ENCODE data around the gene AKT2. TPM values are rescaled to one million over a fixed set of nuclear protein-coding genes. Genes with fewer than 3 reads are reported as not detected.

Gene AKT2
- total RNA-seq, 1 experiment from 2014 or later: 149 TPM

DNA sequence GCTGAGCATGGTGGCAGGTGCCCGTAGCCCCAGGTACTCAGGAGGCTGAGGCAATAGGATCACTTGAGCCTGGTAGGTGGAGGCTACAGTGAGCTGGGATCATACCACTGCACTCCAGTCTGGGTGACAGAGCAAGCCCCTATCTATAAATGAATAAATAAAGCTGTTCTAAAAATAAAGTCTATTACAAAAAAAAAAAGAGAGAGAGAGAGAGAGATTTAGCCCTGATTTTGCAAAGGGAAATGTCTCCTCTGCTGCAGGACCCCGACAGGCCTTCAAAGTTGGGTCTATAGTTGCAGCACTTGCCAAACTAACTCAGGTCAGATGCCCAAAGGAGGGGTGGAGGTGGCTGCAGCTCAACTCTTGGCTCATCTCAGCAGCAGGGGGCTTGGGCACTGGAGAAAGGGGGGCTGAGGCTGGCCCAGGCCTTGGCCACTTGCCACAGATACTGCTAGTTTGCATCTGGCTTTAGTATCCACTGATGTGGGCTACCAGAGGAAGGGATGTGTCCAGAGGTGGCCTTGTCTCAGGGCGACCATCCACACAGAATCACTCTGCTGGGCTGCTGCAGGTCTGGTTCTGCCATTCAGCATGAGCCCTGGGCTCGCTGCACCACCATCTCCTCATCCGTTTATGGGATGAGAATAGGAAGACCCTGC, 30.8 kb upstream of the AKT2 start:
- Histone ChIP-seq H3K36me3 (ENCODE audit: low read depth) (no peaks in the 10 kb centered on the region), H3K9me3 (ENCODE audit: insufficient read depth, low read depth) (no peaks in the 10 kb centered on the region), H3K27ac (no peak overlapping the region), H3K9me2 (ENCODE audit: insufficient read depth) (no peaks in the 10 kb centered on the region), H3F3A (ENCODE audit: insufficient read depth, low read depth) (no peaks in the 10 kb centered on the region; the same call in 1 of the 2 replicates), H4K20me1 (ENCODE audit: insufficient read depth) (no peaks in the 10 kb centered on the region), H3K27me3 (ENCODE audit: insufficient read depth, low read depth) (no peaks in the 10 kb centered on the region), H2AFZ (no peak overlapping the region), H3K79me2 (ENCODE audit: low read depth) (no peaks in the 10 kb centered on the region), H3K4me2 (no peak overlapping the region), H3K4me1 (replicated peaks; ENCODE audit: insufficient read depth) (no peaks in the 10 kb centered on the region), H3K4me3 (no peak overlapping the region)
- ChIA-PET POLR2A (ENCODE audit: unreplicated experiment) (no interaction called here), CTCF (no interaction called here)
- TF ChIP-seq, protein P1, sequence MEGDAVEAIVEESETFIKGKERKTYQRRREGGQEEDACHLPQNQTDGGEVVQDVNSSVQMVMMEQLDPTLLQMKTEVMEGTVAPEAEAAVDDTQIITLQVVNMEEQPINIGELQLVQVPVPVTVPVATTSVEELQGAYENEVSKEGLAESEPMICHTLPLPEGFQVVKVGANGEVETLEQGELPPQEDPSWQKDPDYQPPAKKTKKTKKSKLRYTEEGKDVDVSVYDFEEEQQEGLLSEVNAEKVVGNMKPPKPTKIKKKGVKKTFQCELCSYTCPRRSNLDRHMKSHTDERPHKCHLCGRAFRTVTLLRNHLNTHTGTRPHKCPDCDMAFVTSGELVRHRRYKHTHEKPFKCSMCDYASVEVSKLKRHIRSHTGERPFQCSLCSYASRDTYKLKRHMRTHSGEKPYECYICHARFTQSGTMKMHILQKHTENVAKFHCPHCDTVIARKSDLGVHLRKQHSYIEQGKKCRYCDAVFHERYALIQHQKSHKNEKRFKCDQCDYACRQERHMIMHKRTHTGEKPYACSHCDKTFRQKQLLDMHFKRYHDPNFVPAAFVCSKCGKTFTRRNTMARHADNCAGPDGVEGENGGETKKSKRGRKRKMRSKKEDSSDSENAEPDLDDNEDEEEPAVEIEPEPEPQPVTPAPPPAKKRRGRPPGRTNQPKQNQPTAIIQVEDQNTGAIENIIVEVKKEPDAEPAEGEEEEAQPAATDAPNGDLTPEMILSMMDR (conservative IDR thresholded peaks at IDR 0.05): no peak
- TF ChIP-seq EZH2 (IDR thresholded peaks at IDR 0.05; ENCODE audit: low read depth): no peak
- intact Hi-C loops (cut with micrococcal nuclease; ENCODE audit: unreplicated experiment): no loop called here
- no TSS peak for BruUV-seq (replicated peaks)
- DNase-seq: no peak

DNA sequence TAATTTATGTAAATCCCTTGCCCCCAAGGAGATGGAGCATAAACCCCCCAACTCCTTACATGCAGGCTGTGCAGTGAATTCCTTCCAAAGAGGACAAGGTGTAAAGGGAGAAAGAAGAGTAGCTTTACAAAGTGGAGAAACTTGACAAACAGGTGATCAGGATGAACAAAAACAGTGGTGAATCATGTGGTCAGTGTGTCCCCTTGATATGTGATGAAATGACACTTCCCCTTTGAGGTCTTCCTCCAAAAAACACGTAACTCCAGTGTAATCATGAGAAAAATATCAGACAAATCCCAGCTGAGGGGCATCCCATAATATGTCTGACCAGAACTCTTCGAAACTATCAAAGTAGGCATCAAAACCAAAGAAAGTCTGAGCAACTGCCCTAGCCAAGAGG, 29.5 kb upstream of the AKT2 start:
- H3K9me3 ChIP-seq (ENCODE audit: insufficient read depth, low read depth): no peaks in the 10 kb centered on the region
- no peak for DNase-seq

DNA sequence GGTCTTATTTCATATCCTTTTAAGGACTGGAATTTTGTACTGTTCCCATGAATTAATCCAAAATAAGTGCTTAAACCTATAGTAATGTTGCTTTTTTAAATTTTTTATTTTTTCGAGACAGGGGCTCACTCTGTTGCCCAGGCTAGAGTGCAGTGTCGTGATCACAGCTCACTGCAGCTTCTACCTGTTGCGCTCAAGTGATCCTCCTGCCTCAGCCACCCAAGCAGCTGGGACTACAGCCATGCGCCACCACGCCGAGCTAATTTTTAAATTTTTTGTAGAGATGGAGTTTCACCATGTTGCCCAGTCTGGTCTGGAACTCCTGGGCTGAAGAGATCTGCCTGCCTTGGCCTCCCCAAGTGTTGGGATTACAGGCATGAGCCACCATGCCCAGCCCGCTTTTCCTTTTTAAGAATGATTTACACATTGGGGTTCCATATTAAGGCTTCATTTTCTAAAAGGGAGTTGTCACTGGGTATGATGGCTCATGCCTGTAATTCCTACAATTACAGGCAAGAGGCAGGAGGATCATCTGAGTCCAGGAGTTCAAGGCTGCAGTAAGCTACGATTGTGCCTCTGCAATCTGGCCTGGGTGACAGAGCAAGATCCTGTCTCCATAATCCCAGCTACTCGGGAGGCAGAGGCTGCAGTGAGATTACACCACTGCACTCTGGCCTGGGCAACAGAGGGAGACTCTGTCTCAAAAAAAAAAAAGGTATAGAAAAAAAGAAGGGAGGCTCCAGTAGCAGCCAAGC, 28.3 kb upstream of the AKT2 start:
- Histone ChIP-seq H3K36me3 (ENCODE audit: low read depth) (no peaks in the 10 kb centered on the region), H3K4me3 (no peak overlapping the region), H3K79me2 (ENCODE audit: low read depth) (no peaks in the 10 kb centered on the region), H3F3A (ENCODE audit: insufficient read depth, low read depth) (no peaks in the 10 kb centered on the region; the same call in 1 of the 2 replicates), H3K9me3 (ENCODE audit: insufficient read depth, low read depth) (no peaks in the 10 kb centered on the region), H2AFZ (no peak overlapping the region), H4K20me1 (ENCODE audit: insufficient read depth) (no peaks in the 10 kb centered on the region), H3K27ac (no peak overlapping the region), H3K9me2 (ENCODE audit: insufficient read depth) (no peaks in the 10 kb centered on the region), H3K27me3 (ENCODE audit: insufficient read depth, low read depth) (no peaks in the 10 kb centered on the region), H3K4me1 (replicated peaks; ENCODE audit: insufficient read depth) (no peaks in the 10 kb centered on the region), H3K4me2 (no peak overlapping the region)
- POLR2A ChIA-PET (ENCODE audit: unreplicated experiment): interaction anchor here (0.6 kb wide), 1 partner anchor 94 kb away, joined by 6 read pairs; no protein-coding TSS in a partner anchor
- CTCF ChIA-PET: interaction anchor here (0.7 kb wide), 1 partner anchor 235 kb away, joined by 4 read pairs; no protein-coding TSS in a partner anchor
- TF ChIP-seq EZH2 (IDR thresholded peaks at IDR 0.05; ENCODE audit: low read depth): no peak
- TF ChIP-seq, protein P1 (conservative IDR thresholded peaks at IDR 0.05): no peak
- DNase-seq: no peak
- intact Hi-C loops (cut with micrococcal nuclease; ENCODE audit: unreplicated experiment): no loop called here
- no TSS peak for BruUV-seq (replicated peaks)

More for the DNA sequence above, 29.5 kb upstream of the AKT2 start:
- intact Hi-C loops (cut with micrococcal nuclease; ENCODE audit: unreplicated experiment): no loop called here
- H3K4me1 ChIP-seq (replicated peaks; ENCODE audit: insufficient read depth): no peaks in the 10 kb centered on the region
- H3K27ac ChIP-seq: no peak overlapping the region
- no TSS peak for BruUV-seq (replicated peaks)
- TF ChIP-seq, protein P1 (conservative IDR thresholded peaks at IDR 0.05): no peak
- TF ChIP-seq EZH2 (IDR thresholded peaks at IDR 0.05; ENCODE audit: low read depth): no peak
- H4K20me1 ChIP-seq (ENCODE audit: insufficient read depth): no peaks in the 10 kb centered on the region
- no peaks in the 10 kb centered on the region for H3K9me2 ChIP-seq (ENCODE audit: insufficient read depth)
- no peak overlapping the region for H3K4me3 ChIP-seq
- no peaks in the 10 kb centered on the region for H3K79me2 ChIP-seq (ENCODE audit: low read depth)
- CTCF ChIA-PET: no interaction called here
- no peak overlapping the region for H3K4me2 ChIP-seq
- H2AFZ ChIP-seq: no peak overlapping the region
- H3F3A ChIP-seq (ENCODE audit: insufficient read depth, low read depth): no peaks in the 10 kb centered on the region; the same call in 1 of the 2 replicates
- H3K36me3 ChIP-seq (ENCODE audit: low read depth): no peaks in the 10 kb centered on the region
- POLR2A ChIA-PET (ENCODE audit: unreplicated experiment): no interaction called here
- H3K27me3 ChIP-seq (ENCODE audit: insufficient read depth, low read depth): no peaks in the 10 kb centered on the region

Measured in PC-9 (cell line).